Activated gamma-delta T cell treated with Interleukin-2 at 50 U/mL for 16 hours (primary cell): ENCODE results near the gene SPOP.

Source experiments
- DNase-seq: peaks from one replicate; pipeline ENCODE4 v3.0.0-alpha.2; 2020

The SPOP gene

DNA sequence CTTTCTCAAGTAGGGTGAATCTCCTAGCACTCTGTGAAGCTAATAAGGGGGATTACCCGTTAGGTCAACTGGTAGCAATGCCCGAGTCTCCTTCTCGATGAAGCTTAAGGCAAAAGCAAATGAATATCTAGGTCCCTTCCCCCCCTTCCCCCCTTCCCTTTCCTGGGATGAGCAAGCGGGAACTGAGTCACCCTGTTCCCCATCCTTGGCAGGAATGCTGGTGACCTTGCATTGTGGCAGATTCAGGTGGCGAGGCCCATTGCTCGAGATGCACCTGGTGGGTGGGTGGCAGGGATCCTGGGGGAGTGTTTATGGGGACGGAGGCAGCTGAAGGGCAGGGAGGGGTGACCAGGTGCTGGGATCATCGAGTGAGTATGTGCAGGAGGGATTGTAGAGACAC, 95.1 kb downstream of the SPOP start:
- DNase-seq, result no peak

DNA sequence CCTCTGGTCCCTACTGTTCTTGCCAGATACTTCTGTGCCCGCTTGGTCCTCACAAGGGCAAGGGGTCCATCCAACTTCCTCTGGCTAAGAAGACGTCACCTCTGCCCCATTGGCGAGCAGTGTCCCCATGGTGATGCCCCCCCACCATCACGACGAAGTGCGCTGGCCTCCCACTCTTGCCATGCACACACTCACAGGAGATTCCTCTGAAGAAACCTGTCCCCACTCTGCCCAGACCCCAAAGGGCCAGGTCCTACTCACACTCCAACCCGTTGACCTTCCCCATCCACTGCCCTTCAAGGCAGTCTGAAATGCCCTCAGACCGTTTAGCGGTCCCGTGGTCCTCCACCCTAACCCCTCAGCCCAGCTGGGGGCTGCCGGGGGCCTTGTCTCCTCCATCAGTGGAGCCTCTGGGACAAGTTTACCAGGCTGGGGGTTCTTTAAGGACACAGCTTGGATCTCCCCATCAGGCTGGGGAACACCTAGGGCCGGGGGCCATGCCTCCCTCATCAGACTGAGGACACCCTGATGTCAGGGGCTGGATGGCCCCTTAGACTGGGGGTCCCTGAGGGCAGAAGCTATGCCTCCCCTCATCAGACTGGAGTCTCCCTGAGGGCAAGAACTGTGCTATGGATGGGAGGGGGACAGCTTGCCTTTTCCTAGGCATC, 95.7 kb downstream of the SPOP start:
- DNase-seq, result no peak

- no peak for DNase-seq
Measured at GRCh38 chr17:49581648-49581998, 96.3 kb downstream of the SPOP start.

DNA sequence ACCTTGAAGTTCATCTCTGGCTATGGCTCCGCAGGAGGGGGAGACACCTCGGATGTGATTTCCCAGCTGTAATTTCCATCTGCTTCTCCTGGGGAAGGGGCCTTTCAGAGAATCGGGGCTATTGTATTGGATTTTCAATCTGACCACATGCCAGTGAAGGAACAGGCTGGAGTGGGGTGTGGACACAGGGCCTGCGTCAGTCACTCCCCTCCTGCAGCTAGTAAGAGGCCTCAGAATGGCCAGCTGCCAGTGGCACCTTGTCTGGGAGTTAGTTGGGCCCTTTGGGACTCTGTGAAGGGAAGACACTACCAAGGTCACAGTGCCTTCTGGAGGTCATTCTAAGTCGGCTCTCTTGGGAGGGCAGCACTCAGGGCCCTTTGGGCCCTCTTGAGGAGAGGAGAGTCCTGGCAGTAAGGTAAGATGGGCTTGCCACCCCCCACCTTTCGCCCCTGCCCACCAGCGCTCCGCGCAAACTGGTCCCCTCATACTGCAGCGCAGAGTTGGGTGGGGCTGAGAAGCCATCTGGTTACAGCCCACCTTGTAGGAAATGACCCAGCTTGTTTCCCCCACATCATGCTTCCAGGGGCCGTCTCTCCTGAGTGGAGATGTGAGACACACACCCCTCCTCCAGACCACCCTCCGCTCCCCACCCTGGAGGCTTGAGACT, 96.8 kb downstream of the SPOP start:
- DNase-seq, result no peak

- DNase-seq, result no peak
Measured at GRCh38 chr17:49580055-49580721, 97.7 kb downstream of the SPOP start.

DNA sequence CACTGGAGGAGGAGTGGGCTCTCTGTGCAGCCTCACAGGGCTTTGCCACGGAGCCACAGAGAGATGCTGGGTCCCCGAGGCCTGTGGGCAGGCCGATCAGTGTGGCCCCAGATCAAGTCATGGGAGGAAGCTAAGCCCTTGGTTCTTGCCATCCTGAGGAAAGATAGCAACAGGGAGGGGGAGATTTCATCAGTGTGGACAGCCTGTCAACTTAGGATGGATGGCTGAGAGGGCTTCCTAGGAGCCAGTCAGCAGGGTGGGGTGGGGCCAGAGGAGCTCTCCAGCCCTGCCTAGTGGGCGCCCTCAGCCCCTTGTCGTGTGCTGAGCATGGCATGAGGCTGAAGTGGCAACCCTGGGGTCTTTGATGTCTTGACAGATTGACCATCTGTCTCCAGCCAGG, 98.4 kb downstream of the SPOP start:
- no peak for DNase-seq

GRCh38 chr17:49578952-49579500, 98.9 kb downstream of the SPOP start:
- no peak for DNase-seq

DNA sequence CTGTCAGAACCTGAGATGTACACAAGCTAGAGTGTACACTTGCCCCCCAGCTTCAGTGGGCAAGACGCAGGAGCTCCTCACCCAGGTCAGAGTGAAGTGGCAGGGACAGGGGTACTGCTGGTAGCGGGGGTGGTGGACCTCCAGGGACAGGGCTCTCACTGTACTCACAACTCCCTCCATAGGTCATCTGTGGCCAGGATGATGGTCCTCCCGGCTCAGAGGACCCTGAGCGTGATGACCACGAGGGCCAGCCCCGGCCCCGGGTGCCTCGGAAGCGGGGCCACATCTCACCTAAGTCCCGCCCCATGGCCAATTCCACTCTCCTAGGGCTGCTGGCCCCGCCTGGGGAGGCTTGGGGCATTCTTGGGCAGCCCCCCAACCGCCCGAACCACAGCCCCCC, 99.5 kb downstream of the SPOP start:
- no peak for DNase-seq

DNA sequence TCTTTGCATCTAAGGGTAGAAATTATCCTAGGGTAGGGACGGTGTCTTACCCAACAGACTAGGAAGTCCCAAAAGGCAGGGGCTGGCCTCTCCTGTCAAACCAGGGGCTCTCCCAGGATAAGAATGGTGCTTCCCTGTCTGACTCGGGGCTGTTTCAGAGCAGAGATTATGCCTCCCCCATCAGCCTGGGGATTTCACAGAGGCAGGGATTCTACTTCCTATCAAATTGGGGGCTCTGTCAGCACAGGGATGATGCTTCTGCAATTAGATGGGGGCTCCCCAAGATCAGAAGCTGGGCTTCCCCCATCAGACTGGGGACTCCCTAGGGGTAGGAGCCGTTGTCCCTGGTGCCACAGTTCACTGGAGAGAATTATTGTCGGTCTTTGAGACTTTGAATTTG, 99.9 kb downstream of the SPOP start:
- no peak for DNase-seq

DNA sequence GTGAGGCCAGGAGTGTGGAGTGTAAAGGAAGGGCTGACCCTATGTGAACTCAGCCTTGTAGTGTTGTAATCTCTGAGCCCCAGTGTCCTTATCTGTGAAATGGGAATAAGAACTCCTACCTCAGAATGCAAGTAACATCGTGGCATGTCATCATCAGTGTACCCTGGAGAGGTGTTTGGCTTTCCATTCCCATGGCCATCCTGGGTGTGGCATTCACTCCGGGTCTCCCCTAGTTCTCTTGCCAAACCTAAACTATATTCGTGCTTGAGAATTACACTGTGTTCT, 100.3 kb downstream of the SPOP start:
- DNase-seq, result no peak

- DNase-seq, result no peak
Measured at GRCh38 chr17:49576917-49577649, 100.8 kb downstream of the SPOP start.

DNA sequence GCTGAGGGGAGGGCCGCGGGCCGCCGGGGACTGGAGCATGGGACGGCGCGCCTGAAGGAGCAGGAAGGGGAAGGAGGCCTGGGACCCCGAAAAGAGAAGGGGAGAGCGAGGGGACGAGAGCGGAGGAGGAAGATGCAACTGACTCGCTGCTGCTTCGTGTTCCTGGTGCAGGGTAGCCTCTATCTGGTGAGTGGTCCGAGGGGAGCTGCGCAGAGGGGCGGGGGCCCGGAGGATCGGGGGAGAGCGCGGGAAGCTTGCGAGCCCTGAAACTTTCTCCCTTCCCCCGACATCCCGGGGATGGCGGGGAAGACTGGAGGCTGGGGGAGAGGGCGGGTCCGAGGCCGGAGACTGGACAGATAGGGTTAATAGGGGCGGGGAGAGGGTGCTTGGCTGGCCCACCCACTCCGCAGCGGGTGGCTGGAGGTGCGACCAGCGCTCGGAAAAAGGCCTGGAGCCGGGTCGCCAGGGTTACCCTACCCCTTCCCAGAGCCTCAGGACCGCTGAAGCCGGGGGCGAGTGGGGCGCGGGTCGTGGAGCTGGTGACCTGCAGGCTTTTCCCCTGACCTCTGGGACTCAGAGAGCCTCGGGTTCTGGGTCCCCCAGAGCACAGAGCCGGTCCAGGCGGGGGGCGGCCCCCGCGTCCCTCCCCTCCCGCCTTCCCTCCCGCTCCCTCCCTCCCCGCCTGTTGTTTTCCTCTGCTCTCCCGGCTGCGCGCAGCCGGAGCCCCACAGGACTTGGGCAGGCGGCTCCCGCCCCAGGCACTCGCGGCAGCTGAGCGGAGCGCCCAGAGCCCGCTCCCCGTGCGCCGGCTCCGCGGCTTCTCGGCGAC, 101.6 kb downstream of the SPOP start:
- DNase-seq, result no peak

- DNase-seq, result peak; percentile 49
Measured at GRCh38 chr17:49575679-49576087, 102.2 kb downstream of the SPOP start, which contains the start of gene NXPH3. Gene NXPH3, plus strand, starts transcription at chr17:49575871. Its CDS starts 349 bp downstream, at chr17:49576220.

- DNase-seq, result no peak
Measured at GRCh38 chr17:49574945-49575678, 102.8 kb downstream of the SPOP start.

DNA sequence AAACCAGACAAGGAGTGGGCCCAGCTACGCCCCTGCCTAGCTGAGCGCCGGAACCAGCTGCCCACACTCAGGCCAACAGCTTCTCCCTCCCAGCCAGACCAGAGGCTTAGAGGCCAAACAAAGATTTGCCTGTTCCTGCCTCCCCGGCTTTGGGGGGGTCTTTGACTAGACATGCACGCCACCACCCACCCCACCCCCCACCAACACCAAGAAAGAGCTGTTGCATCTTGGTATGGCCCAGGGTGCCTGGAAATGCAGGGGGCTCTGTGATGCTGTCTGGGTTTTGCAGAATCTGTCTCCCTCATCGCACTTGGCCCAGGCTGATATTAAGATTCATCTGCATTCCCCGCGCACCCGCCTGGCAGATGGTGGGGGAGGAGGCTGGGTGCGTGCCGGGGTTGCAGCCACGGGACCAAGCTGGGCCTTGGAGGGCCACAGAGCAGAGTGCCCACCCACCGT, 103.5 kb downstream of the SPOP start:
- DNase-seq, result no peak

- DNase-seq, result no peak
Measured at GRCh38 chr17:49573510-49574322, 104.2 kb downstream of the SPOP start.

- no peak for DNase-seq
Measured at GRCh38 chr17:49572806-49573420, 105.0 kb downstream of the SPOP start.

GRCh38 chr17:49572226-49572625, 105.7 kb downstream of the SPOP start:
- no peak for DNase-seq

GRCh38 chr17:49571764-49572163, 106.1 kb downstream of the SPOP start:
- no peak for DNase-seq

DNA sequence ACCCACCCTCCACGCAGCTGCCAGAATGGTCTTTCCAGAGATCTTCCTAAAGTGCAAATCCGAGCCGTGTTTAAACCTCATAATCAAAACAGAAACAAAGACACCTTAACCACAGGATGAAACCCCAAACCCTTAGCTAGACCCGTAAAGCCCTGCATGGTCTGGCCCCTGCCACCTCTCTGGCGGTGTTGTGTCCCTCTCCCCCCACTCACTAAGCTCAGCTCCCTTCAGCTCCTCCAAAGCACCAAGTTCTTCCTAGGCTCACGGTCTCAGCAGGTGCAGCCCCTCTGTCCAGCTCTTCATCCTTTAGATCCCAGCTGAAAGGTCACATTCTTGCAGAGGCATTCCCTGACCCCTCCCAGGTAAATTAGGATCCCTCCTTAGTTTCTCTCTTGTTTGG, 106.6 kb downstream of the SPOP start:
- no peak for DNase-seq
